GM18907 (cell line): ENCODE data around the gene ACP4.
A peak's percentile ranks its signal among the peaks of the same experiment; 100 is the strongest.

Experiments
- ATAC-seq: cut with Tn5 transposase; IDR thresholded peaks from one replicate; pipeline ENCODE4 v1.9.1; 2021; ENCODE audit warnings: mild to moderate bottlenecking, moderate library complexity; ENCODE audit not compliant: unreplicated experiment

The ACP4 gene

GRCh38 chr19:50820549-50821247 lies 30.5 kb downstream of the ACP4 start:
- ATAC-seq: no peak

DNA sequence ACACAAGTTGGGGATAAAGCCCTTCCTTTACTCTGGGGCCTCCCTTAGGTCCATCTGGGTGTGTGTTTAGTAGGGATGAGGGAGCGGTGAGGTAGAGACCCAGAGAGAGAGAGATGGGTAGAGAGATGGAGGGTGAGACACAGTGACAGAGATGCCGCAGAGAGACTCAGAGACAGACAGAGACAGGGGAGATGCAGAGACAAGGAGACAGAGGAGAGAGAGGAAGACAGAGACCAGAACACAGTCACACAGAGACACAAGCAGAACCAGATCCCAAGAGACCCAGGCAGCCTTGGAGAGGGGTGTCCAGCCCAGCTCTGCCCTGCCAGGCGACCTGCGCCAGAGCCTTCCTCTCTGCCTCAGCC lies 31.0 kb downstream of the ACP4 start:
- ATAC-seq: no peak

- ATAC-seq: no peak
Observed at GRCh38 chr19:50821622-50822021, 31.4 kb downstream of the ACP4 start.

GRCh38 chr19:50822661-50823208 lies 32.5 kb downstream of the ACP4 start:
- ATAC-seq: no peak

DNA sequence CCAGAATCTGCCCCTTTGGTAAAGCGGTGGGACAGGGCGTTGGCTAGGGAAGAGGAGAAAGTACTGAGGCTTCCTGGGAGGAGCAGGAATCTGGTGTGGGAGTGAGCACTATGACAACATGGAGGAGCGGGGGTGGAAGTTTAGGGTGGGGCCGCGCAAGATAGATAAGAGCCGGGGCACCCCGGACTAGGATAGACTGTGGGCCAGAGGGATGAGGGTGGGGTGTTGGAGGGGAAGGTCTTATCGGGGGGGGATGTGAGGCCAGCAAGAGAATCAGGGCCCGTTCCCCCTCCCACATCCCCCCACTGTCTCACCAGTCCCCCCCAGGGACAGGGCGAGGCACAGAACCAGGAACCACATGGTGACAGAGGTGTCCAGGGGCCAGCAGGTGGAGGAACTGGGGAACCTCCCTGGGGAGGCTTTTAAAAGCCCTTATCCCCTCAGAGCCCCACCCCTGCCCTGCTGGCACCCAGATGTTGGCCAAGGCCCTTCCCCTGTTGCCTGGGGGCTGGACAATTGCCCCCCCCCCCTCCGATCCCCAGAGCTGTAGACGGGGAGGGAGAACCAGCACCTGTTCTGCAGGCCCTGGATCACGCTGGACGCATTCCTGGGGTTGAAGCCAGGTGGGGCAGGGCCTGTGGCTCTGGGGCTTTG lies 33.3 kb downstream of the ACP4 start, which contains the start of gene KLK1:
TSS of gene KLK1 (minus strand) at position 399 of the 654 bp plus-strand sequence. CDS start at position 360, 39 bp downstream.
- ATAC-seq: no peak

- no peak for ATAC-seq
Observed at GRCh38 chr19:50826492-50827240, 36.5 kb downstream of the ACP4 start.

- ATAC-seq: no peak
Observed at GRCh38 chr19:50827476-50827875, 37.3 kb downstream of the ACP4 start.

- no peak for ATAC-seq
Observed at GRCh38 chr19:50829801-50830200, 39.6 kb downstream of the ACP4 start.

DNA sequence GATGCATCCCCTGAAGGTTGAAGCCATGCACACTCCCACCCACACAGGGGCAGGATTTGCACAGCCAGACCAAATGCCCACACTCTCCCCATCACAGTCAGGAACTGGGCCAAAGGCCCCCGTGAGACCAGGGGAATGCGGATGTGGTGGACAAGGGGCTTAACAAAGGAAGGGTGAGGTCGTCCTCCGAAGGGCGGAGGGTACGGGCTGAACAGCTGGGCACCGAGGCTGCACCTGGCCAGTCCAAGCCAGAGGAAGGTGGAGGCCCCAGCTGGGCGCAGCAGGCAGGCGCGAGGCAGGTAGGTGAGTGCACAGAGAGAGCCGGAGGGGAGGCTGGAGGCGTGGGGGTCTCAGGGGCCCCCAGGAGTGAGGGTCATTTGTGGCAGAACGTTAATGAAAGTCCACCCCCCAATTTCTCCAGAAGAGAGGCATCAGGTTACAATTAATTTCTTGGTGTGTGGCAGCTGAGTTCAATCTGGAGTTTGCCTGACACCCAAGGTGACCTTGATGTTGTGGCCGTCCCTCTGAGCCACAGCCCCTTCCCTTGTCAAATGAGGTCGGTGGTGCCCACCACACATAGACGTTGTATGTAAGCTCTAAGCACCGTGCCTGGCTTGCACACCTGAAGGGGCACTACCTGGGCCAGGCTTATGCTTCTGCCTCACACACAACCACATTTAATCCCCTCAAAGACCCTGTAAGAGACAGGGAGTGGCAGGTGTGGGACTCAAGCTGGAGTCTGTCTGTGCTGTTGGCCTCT lies 40.2 kb downstream of the ACP4 start:
- no peak for ATAC-seq

DNA sequence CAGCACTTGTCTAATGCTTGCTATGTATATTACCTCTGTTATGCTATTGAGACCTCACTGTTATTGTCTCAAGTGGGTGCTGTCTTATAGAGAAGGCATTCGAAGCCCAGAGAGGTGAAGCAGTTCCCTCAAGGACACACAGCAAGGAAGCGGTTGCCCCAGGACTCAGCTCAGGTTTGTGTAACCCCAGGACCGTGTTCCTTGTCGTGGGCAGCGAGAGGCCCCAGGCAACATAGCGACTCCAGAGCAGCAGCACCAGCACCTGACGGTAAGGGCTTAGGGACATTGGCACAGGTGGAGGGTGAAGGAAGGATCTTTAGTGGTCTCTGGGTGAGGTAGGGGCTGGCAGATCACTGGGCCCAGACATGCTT lies 40.8 kb downstream of the ACP4 start:
- no peak for ATAC-seq

DNA sequence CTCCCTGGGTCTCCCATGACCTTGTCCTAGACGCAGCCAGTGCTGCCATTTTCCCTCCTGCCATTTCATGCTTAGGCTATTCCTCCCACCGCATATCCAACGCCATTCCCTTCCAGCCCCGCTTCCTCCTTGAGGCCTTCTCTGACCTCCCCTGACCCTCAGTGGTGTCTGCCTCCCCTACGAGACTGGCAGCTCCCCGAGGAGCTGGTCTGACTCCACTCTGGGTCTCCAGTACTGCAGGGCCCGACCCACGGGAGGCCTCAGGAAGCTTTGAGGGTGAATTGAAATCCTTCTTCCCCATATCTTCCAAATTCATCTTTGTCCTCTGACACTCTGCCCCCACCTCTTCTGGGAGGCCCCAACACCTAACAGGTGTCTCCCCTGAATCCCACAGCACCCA lies 42.5 kb downstream of the ACP4 start:
- no peak for ATAC-seq

DNA sequence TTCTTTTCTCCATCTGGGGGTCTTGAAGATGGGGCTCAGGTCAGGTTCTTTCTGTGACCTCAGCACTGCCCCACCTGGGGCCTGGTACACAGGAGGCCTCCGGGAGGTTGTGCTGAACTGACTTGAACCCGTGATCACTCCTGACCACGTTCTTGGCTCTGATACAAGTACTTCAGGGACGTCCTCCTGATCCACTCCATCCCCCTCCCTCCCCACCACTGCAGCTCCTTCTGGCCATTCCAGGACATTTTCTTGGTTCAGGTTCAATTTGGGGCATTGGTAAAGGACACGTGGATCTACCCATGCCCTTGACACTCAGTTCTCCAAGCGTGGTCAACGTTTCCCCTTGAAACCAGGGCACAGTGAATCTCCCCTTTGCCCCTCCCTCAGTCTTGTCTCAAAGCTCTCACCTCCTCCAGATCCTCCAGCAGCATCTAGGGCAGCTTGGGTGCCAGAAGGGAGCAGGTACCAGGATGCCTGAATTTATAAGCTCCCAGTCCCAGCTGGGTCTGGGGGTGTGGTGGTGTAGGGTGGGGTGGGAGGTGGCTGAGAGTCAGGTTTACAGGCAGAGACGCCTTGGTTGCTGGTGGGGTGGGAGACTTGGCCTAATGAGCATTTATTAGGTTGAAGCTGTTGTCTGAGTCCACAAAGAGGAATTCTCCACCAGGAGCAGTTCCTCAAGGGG lies 43.0 kb downstream of the ACP4 start, which contains the start of gene KLK15:
TSS of gene KLK15 (minus strand) at position 458 of the 685 bp plus-strand sequence. CDS start 2,082 bp downstream, outside the sequence.
- no peak for ATAC-seq

DNA sequence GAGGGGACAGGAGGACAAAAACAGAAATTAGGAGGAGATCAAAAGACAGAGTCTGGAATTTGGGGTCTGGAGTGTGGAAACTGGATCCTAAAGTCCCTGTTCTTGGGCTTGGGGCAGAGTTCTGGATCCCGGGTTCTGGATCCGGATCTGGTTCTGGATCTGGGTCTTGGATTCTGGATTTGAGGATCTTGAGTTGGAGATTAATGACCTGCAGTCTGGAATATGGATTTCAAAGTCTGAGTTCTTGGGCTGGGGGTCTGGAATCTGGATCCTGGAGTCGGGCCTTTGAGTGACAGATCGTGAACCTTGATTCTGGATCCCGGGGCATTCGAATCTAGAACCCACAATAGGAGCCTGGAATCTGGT lies 43.6 kb downstream of the ACP4 start:
- ATAC-seq: no peak

GRCh38 chr19:50835103-50835784 lies 45.0 kb downstream of the ACP4 start:
- ATAC-seq: no peak

- ATAC-seq: peak; percentile 77
Observed at GRCh38 chr19:50835785-50836542, 45.7 kb downstream of the ACP4 start.

- ATAC-seq: no peak
Observed at GRCh38 chr19:50836543-50837195, 46.5 kb downstream of the ACP4 start.

GRCh38 chr19:50837300-50837699 lies 47.1 kb downstream of the ACP4 start:
- no peak for ATAC-seq

- ATAC-seq: no peak
Observed at GRCh38 chr19:50838239-50838638, 48.0 kb downstream of the ACP4 start.
